GM18498 (cell line): ENCODE results near the gene LRP11.
"Not testable (repeated sequence)": the region's sequence is repeated elsewhere in the genome, so short reads cannot be mapped to it uniquely, and the experiment has no call there.

Source experiments
- ATAC-seq: cut with Tn5 transposase; IDR thresholded peaks from one replicate; pipeline ENCODE4 v1.9.1; 2021; ENCODE audit warnings: mild to moderate bottlenecking, moderate library complexity; ENCODE audit not compliant: unreplicated experiment

LRP11 gene

DNA sequence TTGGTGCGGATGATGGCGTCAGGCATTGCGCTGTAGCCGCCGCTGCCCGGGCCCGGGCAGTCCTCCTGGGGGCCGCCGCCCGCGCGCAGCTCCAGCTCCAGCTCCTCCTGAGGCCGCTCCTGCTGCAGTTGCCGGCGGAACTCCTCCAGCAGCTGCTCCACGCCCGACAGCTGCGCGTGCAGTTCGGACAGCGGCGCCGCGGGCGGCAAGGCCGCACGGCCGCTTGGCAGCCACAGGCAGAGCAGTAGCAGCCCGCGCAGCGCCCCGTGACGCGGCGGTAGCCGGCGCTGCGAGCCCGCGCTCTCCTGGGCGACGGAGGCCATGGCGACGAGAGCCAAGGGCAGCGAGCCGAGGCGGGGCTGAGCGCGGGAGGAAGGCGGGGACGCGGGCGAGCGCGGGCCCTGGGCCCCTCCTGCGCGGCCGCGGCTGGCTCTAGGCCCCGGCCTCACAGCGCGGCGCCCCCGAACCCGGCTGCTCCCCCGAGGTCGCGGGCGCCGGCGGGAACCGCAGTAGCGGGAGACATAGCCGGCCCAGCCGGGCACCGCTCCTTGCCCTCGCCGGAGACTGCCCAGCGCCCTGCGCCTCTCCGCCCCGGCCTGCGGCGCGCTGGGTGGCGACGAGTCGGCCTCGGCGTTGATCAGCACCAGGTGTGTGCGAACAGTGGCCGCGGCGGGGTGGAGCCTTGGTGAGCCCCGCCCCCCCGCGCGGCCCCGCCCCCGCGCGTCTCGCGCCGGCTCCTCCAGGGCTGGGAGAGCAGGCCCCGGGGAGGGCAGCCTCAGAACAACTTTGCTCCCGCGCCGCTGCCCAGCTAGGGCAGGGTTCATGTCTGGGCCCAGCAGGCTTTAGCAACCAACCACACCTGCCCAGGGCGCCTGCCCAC lies at the start of gene LRP11:
Gene LRP11, minus strand, starts transcription at position 662 of the 880 bp plus-strand sequence. Its CDS starts 339 bp downstream, at position 323.
- ATAC-seq = peak; percentile 83

- ATAC-seq = no peak
These were observed 49.5 kb upstream of the LRP11 start for GRCh38 chr6:149913540-149914240.

DNA sequence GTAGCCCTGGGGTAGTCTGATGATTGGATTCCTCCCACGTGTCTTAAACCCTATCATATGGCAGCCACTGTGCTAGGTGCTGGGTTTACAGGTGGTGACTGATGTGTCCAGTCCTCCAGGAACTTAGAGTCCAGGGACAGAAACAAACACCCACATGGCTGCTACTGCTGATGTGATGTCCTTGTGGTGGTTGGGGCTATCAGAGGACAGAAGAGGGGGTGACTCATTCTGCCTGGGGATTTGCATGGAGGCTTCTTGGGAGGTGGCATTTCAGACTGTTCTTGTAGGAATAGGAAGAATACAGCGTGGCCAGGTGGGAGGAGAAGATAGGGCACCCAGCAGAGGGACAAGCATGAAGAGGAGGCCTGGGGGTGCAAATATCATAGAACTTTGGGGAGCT lies 48.9 kb upstream of the LRP11 start:
- no peak for ATAC-seq

DNA sequence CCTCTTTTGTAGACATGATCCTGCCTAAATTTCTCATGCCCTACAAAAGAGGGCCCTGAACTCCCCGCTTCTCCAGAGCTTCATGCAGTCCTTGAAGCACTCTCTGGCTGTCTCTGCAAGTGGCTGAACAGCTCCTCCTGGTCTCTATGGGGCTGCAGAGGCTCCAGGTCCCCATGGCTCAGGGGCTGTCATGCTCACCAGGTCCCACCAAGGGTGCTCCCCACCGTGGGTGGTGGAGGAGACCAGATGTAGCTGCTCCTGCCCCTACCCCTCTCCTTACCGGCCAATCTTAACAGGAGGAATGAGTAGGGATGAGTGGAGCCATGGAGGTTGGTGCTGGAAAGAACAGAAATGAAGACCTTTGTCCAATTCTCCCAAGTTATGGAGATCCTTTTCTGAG lies 48.5 kb upstream of the LRP11 start:
- not testable (repeated sequence) for ATAC-seq

- ATAC-seq = no peak
These were observed 46.6 kb upstream of the LRP11 start for GRCh38 chr6:149910721-149911151.

GRCh38 chr6:149909701-149910470 lies 45.7 kb upstream of the LRP11 start:
- ATAC-seq = no peak

- not testable (repeated sequence) for ATAC-seq
These were observed 44.3 kb upstream of the LRP11 start for GRCh38 chr6:149908480-149908879.

GRCh38 chr6:149907317-149907716 lies 43.2 kb upstream of the LRP11 start:
- no peak for ATAC-seq

GRCh38 chr6:149906405-149906804 lies 42.2 kb upstream of the LRP11 start:
- ATAC-seq = no peak

DNA sequence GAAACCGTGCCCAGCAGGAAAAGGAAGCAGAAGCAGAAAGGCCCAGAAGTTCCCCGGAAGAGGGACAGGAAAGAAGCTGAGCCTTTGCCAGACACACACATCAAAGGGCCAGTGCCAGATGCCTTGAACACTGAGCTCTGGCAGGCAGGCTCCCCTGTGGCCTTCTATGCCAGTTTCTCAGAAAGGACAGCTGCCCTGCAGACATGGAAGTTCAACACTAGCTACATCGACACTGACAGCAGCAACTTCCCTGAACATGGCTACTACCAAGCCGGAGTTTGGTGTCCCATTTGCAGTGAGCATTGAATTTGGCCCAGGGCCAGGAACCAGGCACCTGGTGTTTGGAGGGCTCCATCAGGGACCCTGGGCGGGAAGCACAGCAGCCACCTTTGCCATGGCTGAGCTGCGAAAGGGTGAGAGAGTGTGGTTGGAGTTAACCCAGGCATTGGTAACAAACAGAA lies 41.8 kb upstream of the LRP11 start:
- no peak for ATAC-seq

- ATAC-seq = no peak
These were observed 41.3 kb upstream of the LRP11 start for GRCh38 chr6:149905371-149905910.

- no peak for ATAC-seq
These were observed 40.7 kb upstream of the LRP11 start for GRCh38 chr6:149904661-149905370.

DNA sequence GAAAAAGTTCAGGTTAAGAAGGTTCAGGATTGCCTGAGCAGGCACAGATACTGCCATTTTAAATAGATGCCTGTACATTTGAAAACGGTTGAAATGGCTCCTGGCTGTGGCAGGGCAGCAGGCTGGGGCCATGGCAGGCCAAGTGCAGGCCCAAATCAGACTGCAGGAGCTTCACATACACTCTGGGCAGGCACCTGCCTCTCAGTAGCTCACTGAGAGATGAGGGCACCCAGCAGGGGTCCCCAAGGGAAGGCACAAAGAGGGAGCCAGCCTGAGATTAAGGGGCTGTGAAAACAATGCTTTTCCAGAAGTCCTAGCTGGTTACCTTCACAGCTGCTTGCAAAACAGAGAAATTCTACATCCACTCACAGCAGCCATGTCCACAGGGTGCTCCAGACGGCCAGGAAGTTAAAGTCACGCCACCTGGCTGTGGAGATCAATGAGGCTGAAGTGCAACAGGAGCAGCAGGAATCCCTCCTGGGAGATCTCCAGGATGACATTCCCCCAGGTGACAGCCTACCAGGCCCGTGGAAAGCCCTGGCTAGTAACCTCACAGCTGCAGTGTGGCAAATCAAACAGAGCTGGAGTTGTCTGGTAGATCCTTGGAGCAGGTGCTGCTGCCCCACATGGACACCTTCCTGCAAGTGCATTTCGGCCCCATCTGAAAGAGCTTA lies 39.9 kb upstream of the LRP11 start:
- ATAC-seq = no peak

GRCh38 chr6:149901444-149902140 lies 37.4 kb upstream of the LRP11 start:
- ATAC-seq = no peak

DNA sequence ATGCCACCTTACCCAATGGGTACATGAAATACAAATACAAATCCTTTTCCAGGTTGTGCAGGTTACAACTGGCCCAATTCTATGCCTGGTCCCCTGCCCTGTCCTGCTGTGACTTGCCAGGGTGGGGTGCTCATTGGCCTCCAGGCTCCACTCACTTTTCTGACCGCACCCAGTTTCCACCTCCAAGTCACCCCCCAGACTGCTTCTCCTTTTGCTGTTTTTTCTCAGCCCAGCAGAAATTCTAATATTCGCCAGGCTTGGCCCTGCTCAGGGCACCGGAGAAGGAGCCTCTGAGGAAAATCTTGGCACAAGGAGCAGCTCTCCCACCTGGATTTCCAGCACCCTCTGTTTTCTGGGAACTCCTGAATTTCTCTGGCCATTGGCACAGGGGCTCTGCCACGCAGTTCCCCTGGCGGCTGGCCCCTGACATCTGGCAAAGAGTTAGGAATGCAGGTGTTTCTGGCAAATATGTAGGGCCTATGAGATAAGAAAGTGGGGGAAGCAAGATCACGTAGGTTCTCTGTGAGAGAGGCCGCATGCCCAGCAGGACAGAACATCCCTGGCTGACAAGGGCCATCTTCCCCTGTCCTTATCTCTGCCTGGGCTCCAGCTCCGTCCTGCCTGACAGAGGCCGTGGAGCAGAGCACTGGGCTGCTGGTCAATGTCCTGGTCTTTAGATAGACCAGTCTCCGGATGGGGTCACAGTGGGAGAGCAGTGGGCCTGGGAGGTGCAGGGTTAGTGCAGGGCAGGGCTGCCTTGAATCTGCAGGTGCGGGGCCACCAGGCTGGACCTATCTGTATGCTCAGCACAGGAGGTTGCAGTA lies 36.7 kb upstream of the LRP11 start:
- no peak for ATAC-seq

GRCh38 chr6:149899926-149900619 lies 35.9 kb upstream of the LRP11 start:
- no peak for ATAC-seq

GRCh38 chr6:149899486-149899885 lies 35.3 kb upstream of the LRP11 start:
- ATAC-seq = no peak

DNA sequence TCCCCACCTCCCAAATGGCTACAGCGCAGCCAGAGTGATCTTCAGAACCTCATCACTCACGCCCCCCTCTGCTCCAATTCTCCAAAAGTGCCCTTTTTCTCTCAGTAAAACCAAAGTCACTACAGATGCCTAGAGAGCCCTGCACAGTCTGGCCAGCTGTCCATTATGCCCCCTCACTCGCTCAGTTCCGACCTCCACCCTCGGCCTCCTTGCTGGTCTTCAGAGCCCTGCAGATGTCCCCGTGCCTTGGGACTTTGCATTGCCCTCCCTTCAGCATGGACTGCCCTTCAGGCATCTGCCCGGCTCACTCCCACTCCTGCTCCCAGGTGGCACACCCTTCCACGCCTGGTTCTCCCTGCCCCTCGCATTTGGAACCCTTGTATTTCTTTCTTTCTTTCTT lies 34.8 kb upstream of the LRP11 start:
- no peak for ATAC-seq
